Thyroid gland (tissue), 4 donors: Measurements from ENCODE around the gene SLC15A4. TPM values are rescaled to one million over a fixed set of nuclear protein-coding genes. Genes with fewer than 3 reads are reported as not detected.

ENCODE experiments used
- DNase-seq, 2 donors: peaks; one replicate each; pipeline ENCODE4 v3.0.0-alpha.2; 2019
- H3K27ac ChIP-seq, 3 donors: fragments of 200-600 bp; sonication (generic); 1 replicate in 2 of 3; 2 replicates in 1 of 3; pipeline ENCODE4 v1.5.1; 2016 to 2019; ENCODE audit warnings: mild to moderate bottlenecking in 1 of 3, moderate library complexity in 1 of 3
- H3K27me3 ChIP-seq: fragments of 200-600 bp; sonication (generic); one replicate; pipeline ENCODE4 v1.5.1; 2019
- H3K36me3 ChIP-seq, 2 donors: fragments of 200-600 bp; sonication (generic); one replicate each; pipeline ENCODE4 v1.5.1; 2016 to 2019
- H3K4me1 ChIP-seq, 2 donors: fragments of 200-600 bp; sonication (generic); one replicate each; pipeline ENCODE4 v1.5.1; 2017 to 2019
- H3K4me3 ChIP-seq, 3 donors: fragments of 200-600 bp; sonication (generic); replicated peaks in 1 of 3; 1 replicate in 2 of 3; 2 replicates in 1 of 3; pipeline ENCODE4 v1.5.1; 2016; ENCODE audit warnings: mild to moderate bottlenecking in 1 of 3
- H3K9me3 ChIP-seq: fragments of 200-600 bp; sonication (generic); one replicate; pipeline ENCODE4 v1.5.1; 2017
- POLR2A ChIP-seq, 2 donors: fragments of 450-650 bp; IDR thresholded peaks; one replicate each; pipeline ENCODE4 v1.6.1; 2017; ENCODE audit warnings: antibody characterized with exemption in 2 of 2, mild to moderate bottlenecking in 2 of 2, moderate library complexity in 1 of 2
- WGBS, 2 donors: methylation state at CpG; one replicate each; pipeline ENCODE4 v1.1.5; 2017; 5-methylcytosine and 5-hydroxymethylcytosine counted together
- intact Hi-C: fragments of 100-400 bp; cut with DNase I; formaldehyde crosslinking; loops from one replicate; pipeline ENCODE4 v1.15.1; 2023
- total RNA-seq, 4 donors: library from RNA; depleted of rRNA; stranded (reverse); fragments of >200 nt; gene quantifications; one replicate each; pipeline ENCODE4 v1.2.3, GENCODE V29; 2016
- TF ChIP-seq, protein P1 (sequence below), 6 experiments: fragments of 200-600 bp in 3 of 6; fragments of 450-650 bp in 3 of 6; sonication (generic) in 3 of 6; IDR thresholded peaks; one replicate each; pipeline ENCODE4 v1.5.1; 2016 to 2019; ENCODE audit warnings: antibody characterized with exemption in 6 of 6, mild to moderate bottlenecking in 2 of 6, inconsistent platforms in 1 of 6, moderate library complexity in 1 of 6

The SLC15A4 gene
- total RNA-seq, 4 donors from 2014 or later: 40.4 to 55.6 (median 43.9) TPM

DNA sequence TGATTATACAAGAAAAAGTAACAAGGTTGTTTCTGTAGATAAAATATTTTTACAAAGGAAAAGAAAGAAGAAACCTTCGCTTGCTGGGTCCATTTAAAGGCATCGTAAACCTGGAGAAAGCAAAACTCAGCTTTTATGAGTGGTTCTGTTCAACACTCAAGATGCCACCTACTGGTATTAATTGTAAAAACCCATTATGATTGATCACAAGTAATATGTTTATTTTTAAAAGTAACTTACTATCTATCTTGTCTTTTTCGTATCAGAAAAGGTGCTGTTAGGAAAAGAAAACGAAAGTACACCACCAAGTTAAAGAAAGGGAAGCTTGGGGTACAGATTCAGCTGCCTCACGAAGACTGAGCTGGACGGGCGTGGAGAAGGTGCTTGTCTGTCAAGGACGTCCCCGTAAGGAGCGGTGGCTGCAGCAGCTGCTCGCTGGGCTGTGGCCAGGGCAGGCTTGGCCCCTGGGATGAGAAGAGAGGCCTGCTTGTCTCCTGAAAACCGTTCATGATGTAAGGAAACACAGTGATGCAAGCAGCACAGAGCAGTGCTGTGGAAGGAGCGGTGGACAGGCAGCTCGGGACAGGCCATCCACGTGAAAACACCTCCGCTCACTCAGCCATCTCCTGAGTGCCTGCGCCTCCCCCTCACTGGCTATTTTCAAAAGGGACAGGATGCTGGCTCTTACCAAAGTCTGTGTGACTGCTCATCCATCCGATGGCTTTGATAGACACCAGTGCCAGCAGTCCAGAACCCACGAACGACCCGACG, 25.0 kb downstream of the SLC15A4 start:
- Histone ChIP-seq H3K9me3 (no peaks in the 10 kb centered on the region), H3K4me3 (no peak overlapping the region), H3K27ac (no peak overlapping the region), H3K4me1 (peaks cover 0 to 26% of the 10 kb centered on the region in 2 donors), H3K36me3 (peaks cover 33 to 42% of the 10 kb centered on the region in 2 donors), H3K27me3 (no peaks in the 10 kb centered on the region)
- no peak for TF ChIP-seq POLR2A (IDR thresholded peaks at IDR 0.05)
- TF ChIP-seq, protein P1, sequence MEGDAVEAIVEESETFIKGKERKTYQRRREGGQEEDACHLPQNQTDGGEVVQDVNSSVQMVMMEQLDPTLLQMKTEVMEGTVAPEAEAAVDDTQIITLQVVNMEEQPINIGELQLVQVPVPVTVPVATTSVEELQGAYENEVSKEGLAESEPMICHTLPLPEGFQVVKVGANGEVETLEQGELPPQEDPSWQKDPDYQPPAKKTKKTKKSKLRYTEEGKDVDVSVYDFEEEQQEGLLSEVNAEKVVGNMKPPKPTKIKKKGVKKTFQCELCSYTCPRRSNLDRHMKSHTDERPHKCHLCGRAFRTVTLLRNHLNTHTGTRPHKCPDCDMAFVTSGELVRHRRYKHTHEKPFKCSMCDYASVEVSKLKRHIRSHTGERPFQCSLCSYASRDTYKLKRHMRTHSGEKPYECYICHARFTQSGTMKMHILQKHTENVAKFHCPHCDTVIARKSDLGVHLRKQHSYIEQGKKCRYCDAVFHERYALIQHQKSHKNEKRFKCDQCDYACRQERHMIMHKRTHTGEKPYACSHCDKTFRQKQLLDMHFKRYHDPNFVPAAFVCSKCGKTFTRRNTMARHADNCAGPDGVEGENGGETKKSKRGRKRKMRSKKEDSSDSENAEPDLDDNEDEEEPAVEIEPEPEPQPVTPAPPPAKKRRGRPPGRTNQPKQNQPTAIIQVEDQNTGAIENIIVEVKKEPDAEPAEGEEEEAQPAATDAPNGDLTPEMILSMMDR (IDR thresholded peaks at IDR 0.05): peak in 1 of 6 experiments; percentile 16
- intact Hi-C loops: no loop called here
- WGBS, 2 donors: 55 to 66% methylated on average over 21 to 22 of the region's 22 CpGs
- DNase-seq: peak; percentile 26 to 63

DNA sequence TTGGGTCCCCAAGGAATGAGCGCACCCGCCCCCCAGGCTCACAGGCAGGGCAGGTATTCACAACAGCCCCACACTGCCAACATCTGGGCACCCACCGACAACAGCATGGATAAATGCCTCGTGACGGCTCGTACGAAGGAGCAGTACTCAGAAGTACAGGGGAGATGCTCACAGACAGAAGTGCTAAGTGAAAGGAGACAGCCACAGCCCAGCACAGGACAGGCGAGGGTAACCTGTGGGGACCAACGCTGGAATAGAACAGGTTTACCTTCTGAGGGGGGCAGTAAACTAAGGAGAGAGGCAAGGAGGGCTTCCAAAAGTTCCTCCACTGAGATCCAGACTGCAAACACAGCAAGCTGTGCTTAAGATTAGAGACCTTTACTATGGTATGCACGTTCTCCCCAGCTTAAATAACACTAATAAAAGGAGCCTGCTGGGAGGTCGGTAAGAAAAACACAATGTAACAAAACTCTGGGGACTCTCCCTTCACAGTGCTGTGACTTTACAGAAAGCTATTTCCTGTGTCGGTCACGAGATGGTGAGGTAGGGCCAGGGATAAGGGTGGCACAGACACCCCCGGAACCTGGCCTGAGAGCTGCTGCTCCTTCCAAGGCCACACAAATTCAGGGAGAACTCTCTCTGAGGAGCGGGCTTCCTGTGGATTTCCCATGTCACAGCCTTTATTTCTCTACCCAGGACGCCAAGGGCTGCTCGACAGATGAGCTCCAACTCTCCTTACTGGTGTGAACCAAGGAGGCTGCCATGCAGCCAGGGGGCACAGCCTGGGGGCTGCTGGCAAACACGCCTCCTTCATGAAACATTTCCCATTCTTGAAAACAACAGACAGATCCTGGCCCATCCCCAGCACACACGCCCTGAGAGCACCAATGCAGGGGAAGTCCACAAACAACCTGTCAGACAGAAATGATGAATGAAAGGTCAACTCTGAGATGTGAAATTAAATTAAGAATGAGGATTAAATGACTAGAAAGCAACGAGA, 26.3 kb downstream of the SLC15A4 start:
- Histone ChIP-seq H3K36me3 (peaks cover 39 to 52% of the 10 kb centered on the region in 2 donors), H3K27me3 (no peaks in the 10 kb centered on the region), H3K4me1 (peaks cover 0 to 26% of the 10 kb centered on the region in 2 donors), H3K4me3 (no peak overlapping the region), H3K27ac (no peak overlapping the region), H3K9me3 (no peaks in the 10 kb centered on the region)
- intact Hi-C loops: no loop called here
- TF ChIP-seq POLR2A (IDR thresholded peaks at IDR 0.05): no peak
- TF ChIP-seq, protein P1 (IDR thresholded peaks at IDR 0.05): no peak
- DNase-seq: no peak
- WGBS, 2 donors: 82 to 85% methylated on average over 20 of the region's 20 CpGs

DNA sequence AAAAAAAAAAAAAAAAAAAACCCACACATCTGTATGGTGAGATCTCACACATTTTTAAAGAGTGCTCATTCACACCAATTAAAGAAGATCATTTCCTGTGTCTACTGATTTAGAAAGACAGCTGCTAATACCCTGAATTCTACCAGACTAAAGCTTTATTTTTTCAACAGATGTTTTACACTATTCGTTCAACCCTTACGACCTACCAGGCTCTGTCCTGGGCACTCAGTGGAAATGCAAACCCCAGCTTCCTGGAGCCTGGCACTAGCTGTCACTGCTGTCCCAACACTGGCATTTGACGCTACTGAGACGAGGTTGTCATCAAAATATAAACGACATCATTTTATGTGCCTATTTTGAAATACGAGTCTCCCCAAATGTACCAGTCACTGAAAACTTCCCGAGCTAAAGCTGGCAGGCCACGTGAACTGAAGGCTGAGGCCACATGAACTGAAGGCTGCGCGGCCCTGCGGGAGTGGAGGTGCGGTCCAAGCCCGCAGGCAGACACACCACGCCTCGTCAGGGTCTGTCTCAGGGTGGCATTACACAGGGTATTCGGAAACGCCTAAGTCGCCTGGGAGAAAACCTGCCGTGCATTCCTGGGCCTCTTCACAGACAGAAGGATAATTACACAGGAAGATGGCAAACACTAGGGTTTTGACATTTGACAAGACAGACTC, 27.2 kb downstream of the SLC15A4 start:
- intact Hi-C loops: no loop called here
- H3K4me3 ChIP-seq: no peak overlapping the region
- TF ChIP-seq, protein P1 (IDR thresholded peaks at IDR 0.05): no peak
- TF ChIP-seq POLR2A (IDR thresholded peaks at IDR 0.05): no peak
- no peaks in the 10 kb centered on the region for H3K27me3 ChIP-seq
- peaks cover 43 to 55% of the 10 kb centered on the region in 2 donors for H3K36me3 ChIP-seq
- 92 to 96% methylated on average over 19 of the region's 19 CpGs for WGBS, 2 donors
- no peak for DNase-seq
- peaks cover 0 to 18% of the 10 kb centered on the region in 2 donors for H3K4me1 ChIP-seq
- H3K27ac ChIP-seq: no peak overlapping the region
- H3K9me3 ChIP-seq: no peaks in the 10 kb centered on the region

DNA sequence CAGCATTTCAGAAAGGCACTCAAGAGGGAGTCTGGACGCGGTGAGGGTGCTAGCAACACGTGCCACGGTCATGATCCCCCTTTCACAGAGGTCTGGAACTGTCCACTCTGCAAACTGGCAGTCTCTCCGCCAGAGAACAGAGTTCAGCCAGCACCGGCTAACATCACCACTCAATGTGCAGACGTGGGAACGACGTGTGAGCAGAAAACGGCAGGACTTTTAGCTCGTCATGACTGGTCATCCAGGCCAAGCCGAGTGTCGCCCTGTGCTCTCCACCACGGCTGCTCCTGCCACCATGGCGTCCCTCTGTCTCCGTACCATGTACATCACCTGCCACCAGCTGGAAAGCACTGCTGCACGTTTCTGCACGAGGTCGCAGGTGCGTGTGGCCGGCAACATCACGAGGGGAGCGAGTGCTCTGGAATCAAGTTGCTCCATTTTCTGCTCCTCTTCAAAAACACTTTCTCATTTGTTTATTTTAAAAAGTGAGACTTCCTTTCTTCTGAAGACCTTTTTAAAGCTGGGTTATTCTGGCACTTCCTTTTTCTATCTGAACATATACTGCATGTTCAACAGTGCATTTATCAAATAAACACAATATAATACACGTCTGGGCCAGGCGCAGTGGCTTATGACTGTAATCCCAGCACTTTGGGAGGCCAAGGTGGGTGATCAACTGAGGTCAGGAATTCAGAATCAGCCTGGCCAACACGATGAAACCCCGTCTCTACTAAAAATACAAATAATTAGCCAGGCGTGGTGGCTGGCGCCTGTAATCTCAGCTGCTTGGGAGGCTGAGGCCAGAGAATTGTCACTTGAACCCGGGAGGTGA, 28.0 kb downstream of the SLC15A4 start:
- WGBS, 2 donors: 88 to 91% methylated on average over 30 of the region's 30 CpGs
- no peaks in the 10 kb centered on the region for H3K9me3 ChIP-seq
- H3K36me3 ChIP-seq: peaks cover 50 to 52% of the 10 kb centered on the region in 2 donors
- intact Hi-C loops: no loop called here
- TF ChIP-seq POLR2A (IDR thresholded peaks at IDR 0.05): no peak
- TF ChIP-seq, protein P1 (IDR thresholded peaks at IDR 0.05): no peak
- no peak for DNase-seq
- H3K4me3 ChIP-seq: no peak overlapping the region
- no peak overlapping the region for H3K27ac ChIP-seq
- H3K4me1 ChIP-seq: peaks cover 0 to 14% of the 10 kb centered on the region in 2 donors
- H3K27me3 ChIP-seq: no peaks in the 10 kb centered on the region
